Body of pancreas (tissue), 4 donors: ENCODE data around the gene MRFAP1L1.

Source experiments
- POLR2A ChIP-seq, 3 donors: fragments of 450-650 bp; IDR thresholded peaks; one replicate each; pipeline ENCODE4 v1.6.1; 2016; ENCODE audit warnings: antibody characterized with exemption in 3 of 3, mild to moderate bottlenecking in 2 of 3
- TF ChIP-seq, protein P1 (sequence below), 7 experiments: fragments of 450-650 bp in 4 of 7; fragments of 200-600 bp in 3 of 7; sonication (generic) in 3 of 7; IDR thresholded peaks; one replicate each; pipeline ENCODE4 v1.5.1; 2016 to 2019; ENCODE audit warnings: antibody characterized with exemption in 7 of 7

DNA sequence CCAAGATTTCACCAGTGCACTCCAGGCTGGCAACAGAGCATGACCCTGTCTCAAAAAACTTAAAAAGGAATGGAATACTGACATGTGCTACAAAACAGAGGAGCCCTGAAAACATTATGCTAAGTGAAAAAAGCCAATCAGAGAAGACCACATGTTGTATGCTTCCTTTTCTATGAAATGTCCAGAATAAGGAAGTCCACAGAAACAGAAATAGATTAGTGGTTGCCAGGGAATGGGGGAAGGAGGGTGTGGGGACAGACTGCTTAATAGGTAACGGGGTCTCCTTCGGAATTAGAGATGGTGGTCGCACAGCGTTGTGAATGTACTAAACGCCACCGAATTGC lies 42.8 kb upstream of the MRFAP1L1 start:
- TF ChIP-seq, protein P1, sequence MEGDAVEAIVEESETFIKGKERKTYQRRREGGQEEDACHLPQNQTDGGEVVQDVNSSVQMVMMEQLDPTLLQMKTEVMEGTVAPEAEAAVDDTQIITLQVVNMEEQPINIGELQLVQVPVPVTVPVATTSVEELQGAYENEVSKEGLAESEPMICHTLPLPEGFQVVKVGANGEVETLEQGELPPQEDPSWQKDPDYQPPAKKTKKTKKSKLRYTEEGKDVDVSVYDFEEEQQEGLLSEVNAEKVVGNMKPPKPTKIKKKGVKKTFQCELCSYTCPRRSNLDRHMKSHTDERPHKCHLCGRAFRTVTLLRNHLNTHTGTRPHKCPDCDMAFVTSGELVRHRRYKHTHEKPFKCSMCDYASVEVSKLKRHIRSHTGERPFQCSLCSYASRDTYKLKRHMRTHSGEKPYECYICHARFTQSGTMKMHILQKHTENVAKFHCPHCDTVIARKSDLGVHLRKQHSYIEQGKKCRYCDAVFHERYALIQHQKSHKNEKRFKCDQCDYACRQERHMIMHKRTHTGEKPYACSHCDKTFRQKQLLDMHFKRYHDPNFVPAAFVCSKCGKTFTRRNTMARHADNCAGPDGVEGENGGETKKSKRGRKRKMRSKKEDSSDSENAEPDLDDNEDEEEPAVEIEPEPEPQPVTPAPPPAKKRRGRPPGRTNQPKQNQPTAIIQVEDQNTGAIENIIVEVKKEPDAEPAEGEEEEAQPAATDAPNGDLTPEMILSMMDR (IDR thresholded peaks at IDR 0.05): no peak
- TF ChIP-seq POLR2A (IDR thresholded peaks at IDR 0.05): no peak
